IMR-90 (cell line): ENCODE results near the gene CD300LG. TPM values are rescaled to one million over a fixed set of nuclear protein-coding genes. Genes with fewer than 3 reads are reported as not detected.

Experiments used
- ATAC-seq: fragments of 200-7000 bp; cut with Tn5 transposase; 2 replicates; pipeline ENCODE4 v1.9.1; 2020; ENCODE audit warnings: low read depth, mild to moderate bottlenecking, moderate library complexity
- BruUV-seq: library from RNA; stranded (reverse); fragments of 400-500 nt; replicated peaks from 2 replicates; lab custom pipeline; 2021; lab: Mats Ljungman, UMichigan
- CTCF ChIA-PET: fragments of 300-600 bp; formaldehyde crosslinking; extraction: SDS; loops from one replicate; lab custom pipeline; 2021; ENCODE audit warnings: antibody characterized with exemption; lab: Yijun Ruan, JAX
- POLR2A ChIA-PET: fragments of 300-600 bp; sonication (Branson Sonifier 250); formaldehyde crosslinking; loops from one replicate; lab custom pipeline; 2022; ENCODE audit warnings: antibody characterized with exemption; ENCODE audit not compliant: unreplicated experiment; lab: Charles Lee
- DNase-seq: peaks from one replicate; pipeline ENCODE4 v3.0.0; 2013
- H2AFZ ChIP-seq: replicated peaks from 2 replicates; pipeline ENCODE3; 2013; ENCODE audit warnings: low read length, mild to moderate bottlenecking; ENCODE audit not compliant: poor library complexity
- H2AK5ac ChIP-seq: 2 replicates; pipeline ENCODE4 v1.6.1; 2013; ENCODE audit warnings: low read depth, low read length, inconsistent platforms
- H2AK9ac ChIP-seq: replicated peaks from 2 replicates; pipeline ENCODE3; 2013; ENCODE audit warnings: mild to moderate bottlenecking, low read depth, low read length, moderate library complexity; ENCODE audit not compliant: poor library complexity
- H2BK120ac ChIP-seq: 2 replicates; pipeline ENCODE4 v1.6.1; 2013; ENCODE audit warnings: low read depth, low read length, inconsistent platforms
- H2BK15ac ChIP-seq: 3 replicates; pipeline ENCODE4 v1.6.1; 2013; ENCODE audit warnings: low read depth, low read length, inconsistent platforms
- H2BK20ac ChIP-seq: 2 replicates; pipeline ENCODE4 v1.6.1; 2013; ENCODE audit warnings: low read depth, mild to moderate bottlenecking, inconsistent platforms, low read length, moderate library complexity
- H2BK5ac ChIP-seq: 2 replicates; pipeline ENCODE4 v1.6.1; 2013; ENCODE audit warnings: mild to moderate bottlenecking, low read depth, low read length, inconsistent platforms; ENCODE audit not compliant: poor library complexity, severe bottlenecking
- H3K14ac ChIP-seq: replicated peaks from 2 replicates; pipeline ENCODE4 v1.6.1; 2013; ENCODE audit warnings: low read depth, low read length, inconsistent platforms
- H3K18ac ChIP-seq: 2 replicates; pipeline ENCODE4 v1.6.1; 2013; ENCODE audit warnings: low read depth, low read length, control low read depth
- H3K23ac ChIP-seq: 2 replicates; pipeline ENCODE4 v1.6.1; 2013; ENCODE audit warnings: low read depth, low read length, inconsistent platforms
- H3K27ac ChIP-seq: 2 replicates; pipeline ENCODE4 v1.5.1; 2013; ENCODE audit warnings: mild to moderate bottlenecking, control low read depth, low read length; ENCODE audit not compliant: insufficient read depth
- H3K27me3 ChIP-seq: 2 replicates; pipeline ENCODE4 v1.6.1; 2013; ENCODE audit warnings: low read length; ENCODE audit not compliant: control insufficient read depth, insufficient read depth
- H3K36me3 ChIP-seq: 2 replicates; pipeline ENCODE4 v1.6.1; 2013; ENCODE audit warnings: low read length, mixed read lengths; ENCODE audit not compliant: control insufficient read depth, insufficient read depth
- H3K4ac ChIP-seq: 2 replicates; pipeline ENCODE4 v1.6.1; 2013; ENCODE audit warnings: low read depth, low read length, inconsistent platforms
- H3K4me1 ChIP-seq: 2 replicates; pipeline ENCODE4 v1.6.1; 2013; ENCODE audit warnings: low read length, mixed read lengths; ENCODE audit not compliant: control insufficient read depth, insufficient read depth
- H3K4me2 ChIP-seq: 2 replicates; pipeline ENCODE4 v1.6.1; 2013; ENCODE audit warnings: low read depth, mild to moderate bottlenecking, control low read depth, low read length, moderate library complexity
- H3K4me3 ChIP-seq: 2 replicates; pipeline ENCODE4 v1.5.1; 2013; ENCODE audit warnings: low read depth, mild to moderate bottlenecking, control low read depth, low read length, moderate library complexity; ENCODE audit not compliant: insufficient read depth
- H3K56ac ChIP-seq: 2 replicates; pipeline ENCODE4 v1.6.1; 2013; ENCODE audit warnings: low read length, inconsistent platforms; ENCODE audit not compliant: insufficient read depth; ENCODE audit errors: extremely low read depth
- H3K79me1 ChIP-seq, 2 experiments: 2 replicates each; pipeline ENCODE4 v1.6.1; 2013; ENCODE audit warnings: low read length in 2 of 2, inconsistent platforms in 1 of 2, low read depth in 1 of 2
- H3K9ac ChIP-seq: 2 replicates; pipeline ENCODE4 v1.6.1; 2013; ENCODE audit warnings: low read depth, low read length, control low read depth
- H3K9me1 ChIP-seq: 2 replicates; pipeline ENCODE4 v1.6.1; 2013; ENCODE audit warnings: low read length, inconsistent platforms; ENCODE audit not compliant: insufficient read depth
- H3K9me3 ChIP-seq: 2 replicates; pipeline ENCODE4 v1.6.1; 2013; ENCODE audit warnings: low read length; ENCODE audit not compliant: control insufficient read depth, insufficient read depth
- H4K20me1 ChIP-seq: 2 replicates; pipeline ENCODE4 v1.6.1; 2013; ENCODE audit warnings: low read length, inconsistent platforms; ENCODE audit not compliant: insufficient read depth
- H4K5ac ChIP-seq: 2 replicates; pipeline ENCODE4 v1.6.1; 2013; ENCODE audit warnings: mild to moderate bottlenecking, low read depth, low read length, control low read depth
- H4K8ac ChIP-seq, 2 experiments: 2 replicates each; pipeline ENCODE4 v1.6.1; 2013; ENCODE audit warnings: low read depth in 2 of 2, low read length in 2 of 2, control low read depth in 1 of 2, inconsistent platforms in 1 of 2
- H4K91ac ChIP-seq: 2 replicates; pipeline ENCODE4 v1.6.1; 2013; ENCODE audit warnings: low read depth, low read length, inconsistent platforms; ENCODE audit not compliant: insufficient read depth
- BHLHE40 ChIP-seq: fragments of 150-350 bp; IDR thresholded peaks from 2 replicates; pipeline ENCODE4 v1.6.1; 2016; ENCODE audit warnings: mild to moderate bottlenecking, low read depth, low read length
- CEBPB ChIP-seq: IDR thresholded peaks from 2 replicates; pipeline ENCODE4 v1.6.1; 2012; ENCODE audit warnings: low read depth, low read length, improper control_type of control experiment
- CHD1 ChIP-seq: IDR thresholded peaks from 2 replicates; pipeline ENCODE4 v1.6.1; 2012; ENCODE audit warnings: low read depth, low read length, improper control_type of control experiment
- CTCF ChIP-seq: conservative IDR thresholded peaks from 2 replicates; pipeline ENCODE4 v1.5.1; 2012; ENCODE audit warnings: mild to moderate bottlenecking, low read depth, low read length, improper control_type of control experiment
- FOS ChIP-seq: fragments of 150-350 bp; IDR thresholded peaks from 2 replicates; pipeline ENCODE4 v1.6.1; 2016; ENCODE audit warnings: low read depth, low read length
- MAZ ChIP-seq: IDR thresholded peaks from 2 replicates; pipeline ENCODE4 v1.6.1; 2012; ENCODE audit warnings: low read depth, mild to moderate bottlenecking, low read length, improper control_type of control experiment, moderate library complexity, borderline replicate concordance
- NFE2L2 ChIP-seq: fragments of 150-350 bp; IDR thresholded peaks from 2 replicates; pipeline ENCODE4 v1.6.1; 2016; ENCODE audit warnings: low read depth, mild to moderate bottlenecking, low read length
- RAD21 ChIP-seq: IDR thresholded peaks from 2 replicates; pipeline ENCODE4 v1.6.1; 2012; ENCODE audit warnings: low read length, improper control_type of control experiment
- RCOR1 ChIP-seq: IDR thresholded peaks from 2 replicates; pipeline ENCODE4 v1.6.1; 2012; ENCODE audit warnings: mild to moderate bottlenecking, low read length, improper control_type of control experiment; ENCODE audit not compliant: insufficient replicate concordance
- SMC3 ChIP-seq: fragments of 150-350 bp; IDR thresholded peaks from 2 replicates; pipeline ENCODE4 v1.6.1; 2016; ENCODE audit warnings: low read depth, mild to moderate bottlenecking, antibody characterized with exemption, low read length, moderate library complexity
- WGBS, 2 experiments: methylation state at CpG; one replicate each; pipeline versions ENCODE4 v1.1.5 to v1.1.7; 2013; ENCODE audit warnings: missing lambda C conversion rate in 2 of 2; ENCODE audit not compliant: insufficient read length in 1 of 2; ENCODE audit errors: extremely low coverage in 2 of 2; 5-methylcytosine and 5-hydroxymethylcytosine counted together
- dilution Hi-C: fragments of 300-500 bp; cut with HindIII; formaldehyde crosslinking; loops from one replicate; pipeline ENCODE4 v1.14.3; 2018; ENCODE audit warnings: low sequenced_read_pairs; ENCODE audit not compliant: unreplicated experiment
- in situ Hi-C: fragments of 300-500 bp; cut with MboI; formaldehyde crosslinking; loops from 3 replicates; pipeline ENCODE4 v1.14.3; 2019; ENCODE audit warnings: low sequenced_read_pairs, inconsistent platforms, mixed read lengths
- intact Hi-C: fragments of 100-400 bp; cut with micrococcal nuclease; formaldehyde crosslinking; loops from 2 replicates; pipeline ENCODE4 v1.10.0; 2022
- polyA plus RNA-seq, 3 experiments: library from polyadenylated mRNA; depleted of rRNA; stranded (reverse); fragments of >200 nt; gene quantifications; 2 replicates each; pipeline ENCODE4 v1.2.3, GENCODE V29; 2012; ENCODE audit warnings: low replicate concordance in 1 of 3
- total RNA-seq: library from RNA; depleted of rRNA; stranded (reverse); fragments of >200 nt; gene quantifications from 2 replicates; pipeline ENCODE4 v1.2.3, GENCODE V29; 2012

CD300LG gene
- total and polyA plus RNA-seq, 2 of the 4 experiments (the other 2 are of a cell fraction), result not detected

- Histone ChIP-seq H2AK5ac (no peak overlapping the region), H3K23ac (no peak overlapping the region), H3K4me1 (peaks cover 6% of the 10 kb centered on the region), H2AFZ (no peak overlapping the region), H3K4me3 (no peak overlapping the region), H4K8ac (no peak overlapping the region), H3K4ac (no peak overlapping the region), H3K18ac (no peak overlapping the region), H3K9me3 (no peaks in the 10 kb centered on the region), H2BK5ac (no peak overlapping the region), H2AK9ac (no peak overlapping the region), H3K9me1 (no peaks in the 10 kb centered on the region), H2BK20ac (no peak overlapping the region), H3K4me2 (no peak overlapping the region), H3K9ac (no peak overlapping the region), H3K79me1 (no peaks in the 10 kb centered on the region), H4K91ac (no peak overlapping the region), H2BK120ac (no peak overlapping the region), H3K56ac (no peak overlapping the region), H4K20me1 (peaks cover 8% of the 10 kb centered on the region), H3K36me3 (no peaks in the 10 kb centered on the region), H3K27ac (no peak overlapping the region), H3K27me3 (peaks cover 34% of the 10 kb centered on the region), H2BK15ac (no peak overlapping the region), H3K14ac (no peak overlapping the region), H4K5ac (no peak overlapping the region)
- CTCF ChIA-PET, result interaction anchor here (1.0 to 1.2 kb wide), 4 partner anchors 16 to 94 kb away, joined by 3 to 10 read pairs (median 4); no protein-coding TSS in a partner anchor
- intact Hi-C loops (no loop called here), dilution Hi-C loops (no loop called here), in situ Hi-C loops (no loop called here)
- DNase-seq (no peak), ATAC-seq (no peak)
- no peak for TF ChIP-seq RAD21
- TF ChIP-seq CEBPB, result no peak
- no peak for TF ChIP-seq BHLHE40
- no peak for TF ChIP-seq CHD1
- TF ChIP-seq NFE2L2, result no peak
- TF ChIP-seq FOS, result no peak
- no peak for TF ChIP-seq CTCF
- no peak for TF ChIP-seq RCOR1
- no peak for TF ChIP-seq MAZ
- no peak for TF ChIP-seq SMC3
- BruUV-seq, result no TSS peak
- 14% methylated on average over 1 of the region's 7 CpGs; no CpG with 5 or more reads in 1 of the 2 experiments for WGBS, 2 experiments
- POLR2A ChIA-PET, result no interaction called here
These were observed 62.7 kb downstream of the CD300LG start for GRCh38 chr17:43909537-43910231.
